Liver (tissue), 2 donors: ENCODE data around the gene HIVEP3.

Experiments
- TF ChIP-seq, protein P1 (sequence below): fragments of 150-350 bp; IDR thresholded peaks from 2 replicates; pipeline ENCODE4 v1.5.1; 2017; ENCODE audit warnings: improper control_type of control experiment, low read depth, low read length; ENCODE audit not compliant: missing input control
- TF ChIP-seq, protein P2 (sequence below): IDR thresholded peaks from 2 replicates; pipeline ENCODE4 v1.6.1; 2016; ENCODE audit warnings: antibody characterized with exemption, mild to moderate bottlenecking
- donor health status: healthy.

DNA sequence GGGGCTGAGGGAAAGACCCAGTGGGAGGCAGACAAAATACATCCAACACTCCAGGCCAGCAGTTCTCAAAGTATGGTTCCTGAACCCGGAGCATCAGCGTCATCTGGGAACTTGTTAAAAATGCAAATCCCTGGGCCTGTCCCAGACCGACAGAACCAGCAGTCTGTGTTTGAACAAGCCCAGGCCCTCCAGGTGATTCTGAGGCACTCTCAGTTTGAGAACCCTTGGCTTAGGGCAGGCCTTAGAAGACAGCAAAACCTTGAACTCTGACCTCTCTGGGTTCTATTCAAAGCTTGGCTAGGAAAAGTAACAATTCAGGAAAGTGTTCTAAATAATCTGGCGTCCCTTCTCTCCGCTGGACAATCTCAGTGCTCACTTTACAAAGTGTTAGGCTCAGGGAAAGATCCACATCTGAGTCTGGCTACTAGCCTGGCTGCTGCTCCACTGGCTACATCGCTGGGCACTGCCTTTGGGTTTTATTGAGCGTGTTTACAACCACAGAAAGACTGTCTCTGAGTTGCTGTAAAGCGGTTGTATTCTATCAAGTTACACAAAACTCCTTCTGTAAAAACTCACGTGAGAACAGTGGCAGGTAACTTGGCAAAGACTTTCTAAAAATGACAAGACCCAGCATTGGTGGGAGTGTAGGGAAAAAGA, 166.1 kb downstream of the HIVEP3 start:
- TF ChIP-seq, protein P1, sequence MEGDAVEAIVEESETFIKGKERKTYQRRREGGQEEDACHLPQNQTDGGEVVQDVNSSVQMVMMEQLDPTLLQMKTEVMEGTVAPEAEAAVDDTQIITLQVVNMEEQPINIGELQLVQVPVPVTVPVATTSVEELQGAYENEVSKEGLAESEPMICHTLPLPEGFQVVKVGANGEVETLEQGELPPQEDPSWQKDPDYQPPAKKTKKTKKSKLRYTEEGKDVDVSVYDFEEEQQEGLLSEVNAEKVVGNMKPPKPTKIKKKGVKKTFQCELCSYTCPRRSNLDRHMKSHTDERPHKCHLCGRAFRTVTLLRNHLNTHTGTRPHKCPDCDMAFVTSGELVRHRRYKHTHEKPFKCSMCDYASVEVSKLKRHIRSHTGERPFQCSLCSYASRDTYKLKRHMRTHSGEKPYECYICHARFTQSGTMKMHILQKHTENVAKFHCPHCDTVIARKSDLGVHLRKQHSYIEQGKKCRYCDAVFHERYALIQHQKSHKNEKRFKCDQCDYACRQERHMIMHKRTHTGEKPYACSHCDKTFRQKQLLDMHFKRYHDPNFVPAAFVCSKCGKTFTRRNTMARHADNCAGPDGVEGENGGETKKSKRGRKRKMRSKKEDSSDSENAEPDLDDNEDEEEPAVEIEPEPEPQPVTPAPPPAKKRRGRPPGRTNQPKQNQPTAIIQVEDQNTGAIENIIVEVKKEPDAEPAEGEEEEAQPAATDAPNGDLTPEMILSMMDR = no peak
- TF ChIP-seq, protein P2, sequence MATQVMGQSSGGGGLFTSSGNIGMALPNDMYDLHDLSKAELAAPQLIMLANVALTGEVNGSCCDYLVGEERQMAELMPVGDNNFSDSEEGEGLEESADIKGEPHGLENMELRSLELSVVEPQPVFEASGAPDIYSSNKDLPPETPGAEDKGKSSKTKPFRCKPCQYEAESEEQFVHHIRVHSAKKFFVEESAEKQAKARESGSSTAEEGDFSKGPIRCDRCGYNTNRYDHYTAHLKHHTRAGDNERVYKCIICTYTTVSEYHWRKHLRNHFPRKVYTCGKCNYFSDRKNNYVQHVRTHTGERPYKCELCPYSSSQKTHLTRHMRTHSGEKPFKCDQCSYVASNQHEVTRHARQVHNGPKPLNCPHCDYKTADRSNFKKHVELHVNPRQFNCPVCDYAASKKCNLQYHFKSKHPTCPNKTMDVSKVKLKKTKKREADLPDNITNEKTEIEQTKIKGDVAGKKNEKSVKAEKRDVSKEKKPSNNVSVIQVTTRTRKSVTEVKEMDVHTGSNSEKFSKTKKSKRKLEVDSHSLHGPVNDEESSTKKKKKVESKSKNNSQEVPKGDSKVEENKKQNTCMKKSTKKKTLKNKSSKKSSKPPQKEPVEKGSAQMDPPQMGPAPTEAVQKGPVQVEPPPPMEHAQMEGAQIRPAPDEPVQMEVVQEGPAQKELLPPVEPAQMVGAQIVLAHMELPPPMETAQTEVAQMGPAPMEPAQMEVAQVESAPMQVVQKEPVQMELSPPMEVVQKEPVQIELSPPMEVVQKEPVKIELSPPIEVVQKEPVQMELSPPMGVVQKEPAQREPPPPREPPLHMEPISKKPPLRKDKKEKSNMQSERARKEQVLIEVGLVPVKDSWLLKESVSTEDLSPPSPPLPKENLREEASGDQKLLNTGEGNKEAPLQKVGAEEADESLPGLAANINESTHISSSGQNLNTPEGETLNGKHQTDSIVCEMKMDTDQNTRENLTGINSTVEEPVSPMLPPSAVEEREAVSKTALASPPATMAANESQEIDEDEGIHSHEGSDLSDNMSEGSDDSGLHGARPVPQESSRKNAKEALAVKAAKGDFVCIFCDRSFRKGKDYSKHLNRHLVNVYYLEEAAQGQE = no peak
